HFFc6 (cell line): ENCODE measurements around the gene KPRP. TPM values are rescaled to one million over a fixed set of nuclear protein-coding genes. Genes with fewer than 3 reads are reported as not detected.

Experiments used
- DNase-seq: peaks from one replicate; pipeline ENCODE4 v3.0.0-alpha.2; 2018
- H3K27ac Mint-ChIP-seq: 2 replicates; pipeline ENCODE4 v1.8.0; 2020; ENCODE audit warnings: mild to moderate bottlenecking, mixed read lengths
- H3K27me3 Mint-ChIP-seq: 2 replicates; pipeline ENCODE4 v1.8.0; 2021; ENCODE audit warnings: mild to moderate bottlenecking, moderate library complexity, mixed read lengths; ENCODE audit not compliant: insufficient read depth
- H3K36me3 Mint-ChIP-seq: 2 replicates; pipeline ENCODE4 v1.8.0; 2021; ENCODE audit warnings: low read depth, mixed read lengths
- H3K4me1 Mint-ChIP-seq: 2 replicates; pipeline ENCODE4 v1.8.0; 2020; ENCODE audit warnings: low read depth, mixed read lengths
- H3K4me3 Mint-ChIP-seq: 2 replicates; pipeline ENCODE4 v1.8.0; 2020; ENCODE audit warnings: mild to moderate bottlenecking, moderate library complexity, mixed read lengths
- H3K9me3 Mint-ChIP-seq: 2 replicates; pipeline ENCODE4 v1.8.0; 2020; ENCODE audit warnings: mild to moderate bottlenecking, mixed read lengths
- CTCF ChIP-seq: fragments of 200-600 bp; sonication (generic); IDR thresholded peaks from 2 replicates; pipeline ENCODE4 v1.5.0; 2021; ENCODE audit warnings: antibody characterized with exemption, mild to moderate bottlenecking
- total RNA-seq, 6 experiments: library from RNA; stranded (reverse); fragmentation: NEBNext Ultra II Directional; extraction: Animal tissue kit (Norgen Biotek cat#: 25700); gene quantifications; 2 replicates in 1 of 6; 3 replicates in 5 of 6; pipeline ENCODE4 v1.2.3, GENCODE V29; 2021

The KPRP gene
- total RNA-seq, 6 experiments from 2014 or later, result not detected

- no peak for TF ChIP-seq CTCF
- Mint-ChIP-seq H3K27me3 (peaks cover 5% of the 10 kb centered on the region; the same call in 1 of the 2 replicates), H3K4me1 (peaks cover 20% of the 10 kb centered on the region; the same call in 1 of the 2 replicates), H3K4me3 (no peak overlapping the region; the same call in 1 of the 2 replicates), H3K27ac (no peak overlapping the region), H3K36me3 (no peaks in the 10 kb centered on the region), H3K9me3 (peaks cover 9% of the 10 kb centered on the region; the same call in 1 of the 2 replicates)
- DNase-seq, result no peak
These were observed 18.0 kb upstream of the KPRP start for GRCh38 chr1:152739841-152740240.

GRCh38 chr1:152741656-152742055 is 16.2 kb upstream of the KPRP start:
- Mint-ChIP-seq H3K27me3 (peaks cover 5% of the 10 kb centered on the region; the same call in 1 of the 2 replicates), H3K27ac (no peak overlapping the region), H3K9me3 (peaks cover 6% of the 10 kb centered on the region; the same call in 1 of the 2 replicates), H3K36me3 (no peaks in the 10 kb centered on the region), H3K4me1 (peaks cover 22% of the 10 kb centered on the region; the same call in 1 of the 2 replicates), H3K4me3 (no peak overlapping the region)
- no peak for DNase-seq
- no peak for TF ChIP-seq CTCF

GRCh38 chr1:152743371-152744145 is 14.3 kb upstream of the KPRP start:
- TF ChIP-seq CTCF, result no peak
- no peaks in the 10 kb centered on the region; the same call in 1 of the 2 replicates for H3K9me3 Mint-ChIP-seq
- peaks cover 22% of the 10 kb centered on the region; the same call in 1 of the 2 replicates for H3K4me1 Mint-ChIP-seq
- no peak overlapping the region for H3K27ac Mint-ChIP-seq
- H3K36me3 Mint-ChIP-seq, result no peaks in the 10 kb centered on the region
- H3K27me3 Mint-ChIP-seq, result peaks cover 1% of the 10 kb centered on the region; the same call in 1 of the 2 replicates
- DNase-seq, result peak; percentile 8
- no peak overlapping the region for H3K4me3 Mint-ChIP-seq

GRCh38 chr1:152745289-152745704 is 12.5 kb upstream of the KPRP start:
- peaks cover 1% of the 10 kb centered on the region; the same call in 1 of the 2 replicates for H3K27me3 Mint-ChIP-seq
- no peaks in the 10 kb centered on the region; the same call in 1 of the 2 replicates for H3K9me3 Mint-ChIP-seq

More at GRCh38 chr1:152745289-152745704, 12.5 kb upstream of the KPRP start:
- H3K4me3 Mint-ChIP-seq, result no peak overlapping the region
- peak; percentile 43; the same call in 1 of the 2 replicates for TF ChIP-seq CTCF
- no peak overlapping the region; the same call in 1 of the 2 replicates for H3K27ac Mint-ChIP-seq
- peak; percentile 54 for DNase-seq
- H3K36me3 Mint-ChIP-seq, result no peaks in the 10 kb centered on the region
- peaks cover 16% of the 10 kb centered on the region; the same call in 1 of the 2 replicates for H3K4me1 Mint-ChIP-seq
